NCI-H526 treated with DMSO at 0.1 percent for 48 hours (cell line): ENCODE results near the gene CPNE9.

Experiments used
- DNase-seq: peaks from one replicate; lab custom pipeline; 2025; lab: John Stamatoyannopoulos, UW

CPNE9 gene

GRCh38 chr3:9715764-9716437 lies 12.3 kb downstream of the CPNE9 start:
- DNase-seq, result no peak

DNA sequence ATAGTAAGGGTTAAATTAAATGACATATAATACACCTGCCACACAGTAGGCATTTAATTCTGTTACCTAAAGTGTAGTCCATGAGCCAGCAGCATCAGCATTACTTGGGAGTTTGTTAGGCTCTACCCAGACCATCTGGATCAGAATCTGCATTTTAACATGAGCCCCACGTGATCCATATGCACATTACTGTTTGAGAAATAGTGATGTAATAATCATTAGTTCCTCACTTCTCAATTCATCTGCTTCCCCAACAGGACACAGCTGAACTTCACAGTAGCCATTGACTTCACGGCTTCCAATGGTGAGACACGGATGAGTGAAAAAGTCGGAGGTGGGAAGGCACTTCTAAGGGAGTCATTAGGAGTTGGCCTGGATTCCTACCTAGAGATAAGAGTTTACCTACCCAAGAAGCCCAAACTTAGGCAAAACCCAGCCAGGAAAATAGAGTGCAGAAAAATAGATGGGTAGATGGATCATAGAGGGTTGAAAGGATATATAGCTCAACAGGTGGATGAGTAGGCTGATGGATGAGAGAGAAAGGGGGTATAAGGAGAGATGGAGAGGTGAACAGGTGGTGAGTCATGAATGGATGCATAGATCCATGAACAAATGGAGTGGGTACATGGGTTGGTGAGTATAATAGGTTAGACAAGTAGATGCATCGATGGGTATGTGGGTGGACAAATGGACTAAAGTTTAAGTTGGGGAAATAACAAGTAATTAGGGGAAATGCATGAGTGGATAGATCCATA lies 13.3 kb downstream of the CPNE9 start:
- no peak for DNase-seq

DNA sequence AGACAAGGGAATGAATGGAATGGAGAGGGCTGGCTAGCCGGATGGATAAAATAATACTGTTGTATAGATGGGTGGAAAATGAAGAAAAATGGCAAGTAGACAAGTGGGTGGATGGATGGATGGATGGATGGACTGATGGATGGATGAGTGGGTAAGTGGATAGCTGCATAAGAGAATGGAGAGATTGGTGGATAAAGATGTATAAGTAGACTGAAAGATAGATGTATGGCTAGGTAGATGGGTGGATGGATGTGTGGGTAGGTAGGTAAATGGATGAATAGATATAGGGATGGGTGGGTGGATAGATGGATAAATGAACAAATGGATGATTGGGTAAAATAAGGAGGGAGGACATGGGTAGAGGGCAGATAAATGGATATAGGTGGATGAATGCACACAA lies 13.9 kb downstream of the CPNE9 start:
- DNase-seq, result no peak

- no peak for DNase-seq
Measured at GRCh38 chr3:9718118-9718517, 14.5 kb downstream of the CPNE9 start.

DNA sequence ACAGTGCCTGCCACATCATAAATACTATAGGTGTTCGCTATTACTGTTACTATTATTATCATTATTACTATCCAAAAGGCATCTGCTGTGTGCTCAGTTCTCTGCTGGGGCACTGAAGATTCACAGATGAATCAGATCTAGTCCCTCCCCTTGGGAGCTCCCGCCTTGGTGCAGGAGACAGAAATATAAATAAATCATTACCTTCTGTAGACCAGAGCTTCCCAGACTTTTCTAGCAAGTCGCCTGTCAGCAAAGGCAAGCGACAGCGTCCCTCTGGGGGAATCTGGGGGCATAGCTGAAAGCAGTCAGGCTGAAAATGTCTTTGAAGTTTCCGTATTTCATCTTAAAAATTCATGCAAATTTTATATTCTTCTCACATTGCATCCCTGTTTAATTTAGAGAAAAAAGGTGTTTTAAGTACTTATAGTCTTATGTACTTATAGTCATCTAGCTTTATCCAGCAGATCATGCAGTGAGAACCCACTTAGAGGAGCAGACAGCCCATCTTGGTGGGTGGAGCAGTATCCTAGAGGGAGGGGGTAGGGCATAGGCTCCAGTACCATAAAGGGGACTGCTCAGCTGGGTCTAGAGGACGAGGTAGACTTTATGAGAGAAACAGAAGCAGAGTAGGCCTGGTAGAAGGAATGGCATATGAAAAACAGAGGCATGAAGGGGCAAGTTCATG lies 17.5 kb downstream of the CPNE9 start:
- DNase-seq, result no peak

DNA sequence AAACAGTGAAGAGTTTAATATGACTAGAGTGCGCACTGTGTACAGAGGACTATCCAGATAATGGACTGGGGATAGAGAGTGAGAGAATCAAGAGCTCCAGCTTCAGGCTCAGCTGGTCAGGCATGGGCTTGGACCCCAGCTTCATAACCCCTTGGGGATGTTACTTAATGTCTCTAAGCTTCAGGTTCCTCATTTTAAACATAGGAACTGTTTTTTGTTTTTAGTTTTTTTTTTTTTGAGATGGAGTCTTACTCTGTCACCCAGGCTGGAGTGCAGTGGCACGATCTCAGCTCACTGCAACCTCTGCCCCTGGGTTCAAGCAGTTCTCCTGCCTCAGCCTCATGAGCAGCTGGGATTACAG lies 18.0 kb downstream of the CPNE9 start:
- no peak for DNase-seq

DNA sequence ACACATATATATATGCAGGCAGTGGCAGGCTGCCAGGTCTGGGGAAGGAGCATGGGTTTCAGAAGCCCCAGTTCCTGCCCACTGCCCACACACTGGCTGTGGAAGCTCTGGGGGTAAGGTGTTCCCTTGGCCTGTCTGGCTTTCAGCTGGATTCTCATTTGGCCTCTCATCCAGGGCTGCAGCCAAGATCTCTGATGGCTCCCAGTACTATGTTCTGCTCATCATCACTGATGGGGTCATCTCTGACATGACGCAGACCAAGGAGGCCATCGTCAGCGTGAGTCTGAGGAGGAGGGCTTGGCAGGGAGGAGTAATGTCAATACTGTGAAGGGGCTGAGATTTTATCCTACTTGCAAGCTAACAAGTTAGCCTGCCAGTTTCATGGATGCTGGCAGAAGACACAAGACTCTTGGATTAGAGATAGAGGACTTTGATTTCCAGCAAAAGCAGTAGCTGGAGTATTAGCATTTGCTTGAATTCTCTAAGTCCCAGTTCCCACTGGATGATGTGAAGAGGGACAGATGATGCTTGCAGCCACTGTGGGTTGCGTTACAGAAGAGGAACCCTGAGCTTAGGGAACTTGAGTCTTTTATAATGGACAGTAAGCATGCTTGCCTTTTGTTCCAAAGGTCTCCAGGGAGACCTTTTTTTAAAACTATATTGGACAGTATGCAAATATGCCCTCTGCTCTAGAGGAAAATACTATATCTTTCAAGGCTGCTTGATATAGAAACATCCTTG lies 22.3 kb downstream of the CPNE9 start:
- DNase-seq, result no peak

- peak; percentile 22 for DNase-seq
Measured at GRCh38 chr3:9727041-9727595, 23.5 kb downstream of the CPNE9 start.

DNA sequence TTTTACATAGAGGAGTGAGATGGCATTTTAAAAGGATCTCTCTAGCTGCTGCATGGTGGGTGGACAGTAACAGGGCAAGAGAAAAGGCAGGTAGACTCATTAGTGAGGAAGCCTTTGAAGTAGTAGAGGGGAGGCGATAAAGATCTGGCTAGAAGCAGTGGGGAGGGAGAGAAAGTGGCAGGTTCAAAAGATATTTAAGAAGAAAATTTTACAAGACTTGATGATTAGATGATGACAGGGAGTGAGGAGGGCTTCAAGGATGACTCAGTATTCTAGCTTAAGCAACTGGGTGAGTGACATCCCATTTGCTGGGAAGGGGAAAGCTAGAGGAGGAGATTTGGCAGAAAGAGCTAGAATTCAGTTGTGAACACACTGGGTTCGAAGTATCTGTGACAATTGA lies 24.1 kb downstream of the CPNE9 start:
- DNase-seq, result no peak

DNA sequence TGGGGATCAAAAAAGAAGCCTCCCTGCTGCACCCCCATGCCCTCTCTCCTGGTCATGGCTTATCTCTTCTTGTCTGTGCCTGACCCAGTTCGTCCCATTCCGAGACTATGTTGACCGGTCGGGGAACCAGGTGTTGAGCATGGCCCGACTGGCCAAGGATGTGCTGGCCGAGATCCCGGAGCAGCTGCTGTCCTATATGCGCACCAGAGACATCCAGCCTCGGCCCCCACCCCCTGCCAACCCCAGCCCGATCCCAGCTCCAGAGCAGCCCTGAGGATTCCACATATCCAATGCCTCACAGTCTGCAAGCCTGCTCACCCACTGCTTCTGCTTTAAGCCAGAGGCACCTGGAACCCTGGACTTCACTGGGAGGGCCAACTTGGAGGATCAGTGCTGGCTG lies 25.8 kb downstream of the CPNE9 start:
- DNase-seq, result no peak

DNA sequence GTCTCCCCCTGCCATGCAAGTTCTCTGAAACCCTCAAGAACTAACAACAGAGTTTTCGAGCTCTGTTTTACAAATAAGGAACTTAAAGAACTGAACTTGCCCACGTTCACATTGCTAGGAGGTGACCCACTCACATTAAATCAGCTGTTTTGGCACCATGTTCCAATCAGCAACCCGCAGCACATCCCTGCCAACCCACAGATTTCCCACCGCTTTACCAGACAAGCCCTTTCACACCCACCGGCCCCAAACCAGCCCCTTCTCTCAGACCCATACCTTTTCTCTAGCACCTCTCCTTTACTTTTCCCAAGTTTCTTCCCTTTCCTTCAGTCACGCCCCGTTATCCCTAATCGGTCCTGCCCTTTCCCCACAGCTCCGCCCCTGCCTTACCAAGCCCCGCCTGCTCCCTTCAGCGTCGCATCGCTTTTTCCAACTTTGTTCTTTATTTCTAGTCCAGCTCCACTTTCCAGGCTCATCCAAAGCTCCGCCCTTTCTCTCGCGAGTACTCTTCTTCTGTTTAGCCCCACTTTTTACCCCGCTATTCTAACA lies 27.1 kb downstream of the CPNE9 start:
- DNase-seq, result peak; percentile 84

DNA sequence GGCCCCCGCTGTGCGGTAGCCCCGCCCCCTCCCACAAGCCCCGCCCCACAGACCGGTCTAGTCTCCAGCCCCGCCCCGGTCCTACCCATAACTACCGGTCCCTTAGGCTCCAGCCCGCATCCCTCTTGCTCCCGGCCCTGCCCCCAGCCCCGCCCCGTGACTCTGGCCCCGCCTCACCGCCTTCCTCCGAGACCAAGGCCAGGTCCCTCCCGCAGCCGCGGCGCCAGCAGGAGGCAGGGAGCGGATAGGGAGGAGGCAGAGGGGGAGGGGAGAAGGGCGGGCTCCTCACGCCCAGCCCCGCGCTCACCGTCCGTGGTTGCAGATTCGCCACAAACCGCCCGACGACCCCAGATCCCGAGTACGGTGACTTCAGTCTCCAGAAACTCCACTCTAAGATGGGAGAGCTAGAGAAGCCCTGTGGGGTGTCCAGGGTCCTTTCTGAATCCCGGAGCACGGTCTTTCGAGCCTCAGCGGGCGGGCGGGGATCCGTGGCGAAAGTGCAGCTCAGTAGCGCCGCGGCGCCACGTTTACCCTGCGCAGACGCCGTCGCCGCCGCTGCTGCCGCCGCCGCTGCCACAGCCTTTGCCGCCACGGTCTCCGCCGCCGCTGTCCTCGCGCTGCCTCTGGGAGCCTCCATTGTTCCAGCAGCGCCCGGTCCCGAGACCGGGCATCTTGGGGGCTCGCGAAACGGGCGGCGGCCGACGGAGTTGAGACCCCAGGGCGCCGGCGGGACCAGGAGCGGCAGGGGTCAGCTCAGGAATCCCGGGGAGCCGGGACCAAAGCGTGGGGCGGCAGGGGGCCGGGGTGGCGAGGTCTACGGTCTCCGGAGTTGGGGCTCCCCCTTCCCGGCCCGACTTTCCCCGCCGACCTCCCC lies 27.8 kb downstream of the CPNE9 start, which contains the start of gene BRPF1:
BRPF1 (plus strand) TSS at position 530 of the 874 bp plus-strand sequence. CDS start 2,406 bp downstream, outside the sequence.
- peak; percentile 89 for DNase-seq

DNA sequence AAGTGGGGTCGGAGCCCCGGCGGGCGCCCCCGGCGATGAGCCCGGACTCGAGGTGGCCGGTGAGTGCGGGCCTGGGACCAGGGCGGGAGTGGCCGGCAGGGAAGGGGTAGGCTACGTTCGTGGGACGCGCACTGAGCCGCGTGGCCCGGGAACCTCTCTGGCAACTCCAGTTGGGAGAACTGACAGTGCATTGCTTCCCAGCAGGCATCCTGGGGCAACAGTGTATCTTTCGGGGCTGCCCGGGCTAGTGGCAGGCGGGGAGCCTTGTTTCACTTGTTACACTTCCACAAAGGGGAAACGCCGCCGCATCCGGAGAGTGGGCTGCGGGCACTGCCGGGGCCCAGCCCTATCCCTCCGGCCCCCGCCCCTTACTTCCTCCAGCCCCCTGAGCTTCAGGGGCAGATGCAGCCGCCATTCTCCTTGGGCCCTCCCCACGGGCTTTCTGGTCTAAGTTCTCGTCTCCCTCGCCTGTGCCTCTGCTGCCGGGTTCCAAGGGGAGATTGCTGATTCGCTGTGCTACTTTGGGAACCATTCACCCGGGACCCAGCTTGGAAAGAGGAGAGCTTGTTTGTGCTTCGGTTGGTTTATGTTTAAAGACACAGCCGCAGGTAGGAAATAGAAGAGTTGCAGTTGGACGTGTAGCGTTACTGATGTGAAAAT lies 28.6 kb downstream of the CPNE9 start:
- no peak for DNase-seq

DNA sequence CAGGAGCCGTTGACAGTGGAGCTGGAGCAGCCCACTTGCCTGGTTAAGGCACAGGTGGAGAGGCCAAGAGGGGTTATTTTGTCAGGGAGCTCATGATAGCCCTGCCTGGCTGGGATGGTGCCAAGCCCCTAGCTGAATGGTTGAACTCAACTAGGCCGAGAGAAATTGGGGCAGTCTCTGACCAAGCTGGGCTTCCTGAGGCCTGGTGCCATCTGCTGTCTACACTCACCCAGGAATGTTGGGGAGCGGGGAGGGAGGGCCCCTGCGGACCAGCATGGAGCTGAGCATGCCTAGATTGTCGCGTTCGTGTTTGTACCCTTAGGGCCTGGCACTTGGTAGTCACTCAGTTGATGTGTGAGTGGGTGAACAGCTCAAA lies 29.1 kb downstream of the CPNE9 start:
- no peak for DNase-seq

DNA sequence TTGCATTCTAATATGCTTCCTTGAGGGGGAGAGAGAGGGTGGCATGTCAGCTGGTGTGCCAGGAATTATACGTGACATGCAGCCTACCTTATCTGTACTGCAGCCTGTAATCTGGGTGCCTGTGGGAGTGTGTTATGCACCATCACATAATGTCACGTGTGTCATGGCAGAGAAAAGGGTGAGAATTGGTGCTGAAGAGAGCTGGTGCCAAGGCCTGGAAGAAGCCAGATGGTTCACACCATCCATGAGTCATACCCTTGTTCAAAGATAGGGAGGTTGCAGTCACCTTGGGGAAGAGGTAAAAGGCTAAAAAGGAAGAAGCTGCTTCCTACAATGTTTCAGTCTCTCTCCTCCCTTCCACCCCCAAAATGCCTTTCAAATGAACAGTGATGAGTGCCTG lies 33.2 kb downstream of the CPNE9 start:
- DNase-seq, result no peak

- no peak for DNase-seq
Measured at GRCh38 chr3:9739181-9739580, 35.5 kb downstream of the CPNE9 start.

DNA sequence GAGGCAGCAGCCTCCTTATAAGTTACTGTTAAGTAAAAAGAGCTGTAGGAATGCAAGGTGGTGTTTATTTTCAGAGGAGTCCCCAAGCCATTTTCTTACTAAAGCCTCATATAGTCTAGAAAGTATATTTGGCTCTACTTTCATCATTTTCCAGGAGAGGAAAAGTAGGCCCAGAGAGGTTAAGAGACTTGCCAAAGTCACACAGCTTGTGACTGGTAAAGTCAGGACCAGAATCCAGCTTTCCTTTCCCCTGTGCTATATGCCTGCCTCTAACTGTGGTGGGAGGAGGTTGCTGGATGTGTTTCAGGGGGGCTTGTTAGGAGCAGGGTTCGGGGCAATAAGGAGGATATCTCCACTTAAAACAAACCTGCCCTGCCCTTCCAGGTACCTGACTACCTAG lies 38.9 kb downstream of the CPNE9 start:
- no peak for DNase-seq

DNA sequence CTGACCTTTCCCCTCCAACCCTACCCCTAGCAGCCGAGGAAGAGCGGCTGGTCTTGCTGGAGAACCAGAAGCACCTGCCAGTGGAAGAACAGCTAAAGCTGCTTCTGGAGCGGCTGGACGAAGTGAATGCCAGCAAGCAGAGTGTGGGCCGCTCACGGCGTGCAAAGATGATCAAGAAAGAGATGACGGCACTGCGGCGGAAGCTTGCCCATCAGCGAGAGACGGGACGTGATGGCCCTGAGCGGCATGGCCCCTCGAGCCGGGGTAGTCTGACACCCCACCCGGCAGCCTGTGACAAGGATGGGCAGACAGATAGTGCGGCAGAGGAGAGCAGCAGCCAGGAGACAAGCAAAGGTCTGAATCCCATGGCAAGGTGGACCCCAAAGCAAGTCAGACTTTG lies 39.9 kb downstream of the CPNE9 start:
- no peak for DNase-seq

GRCh38 chr3:9744162-9744561 lies 40.5 kb downstream of the CPNE9 start:
- DNase-seq, result no peak

- DNase-seq, result no peak
Measured at GRCh38 chr3:9745521-9745920, 41.9 kb downstream of the CPNE9 start.
